Upper lobe of left lung (tissue), 6 donors: ENCODE data around the gene MMP14. TPM values are rescaled to one million over a fixed set of nuclear protein-coding genes. Genes with fewer than 3 reads are reported as not detected.

Experiments
- ATAC-seq, 2 donors: fragments of 200-7000 bp; cut with Tn5 transposase; one replicate each; pipeline ENCODE4 v1.9.1; 2022; ENCODE audit warnings: mild to moderate bottlenecking in 2 of 2, moderate library complexity in 2 of 2; ENCODE audit not compliant: low FRiP score in 2 of 2
- DNase-seq, 2 donors: peaks; one replicate each; pipeline ENCODE4 v3.0.0-alpha.2; 2019 to 2020
- H3K27ac ChIP-seq, 4 donors: fragments of 200-600 bp; sonication (generic); one replicate each; pipeline ENCODE4 v1.5.1; 2016 to 2019
- H3K27me3 ChIP-seq, 4 donors: fragments of 200-600 bp; sonication (generic); one replicate each; pipeline ENCODE4 v1.5.1; 2017 to 2019
- H3K36me3 ChIP-seq, 4 donors: fragments of 200-600 bp; sonication (generic); one replicate each; pipeline ENCODE4 v1.5.1; 2016 to 2019
- H3K4me1 ChIP-seq, 4 donors: fragments of 200-600 bp; sonication (generic); one replicate each; pipeline ENCODE4 v1.5.1; 2018 to 2019
- H3K4me3 ChIP-seq, 4 donors: fragments of 200-600 bp; sonication (generic); one replicate each; pipeline ENCODE4 v1.5.1; 2017 to 2019; ENCODE audit warnings: mild to moderate bottlenecking in 2 of 4, moderate library complexity in 1 of 4
- H3K9me3 ChIP-seq, 4 donors: fragments of 200-600 bp; sonication (generic); one replicate each; pipeline ENCODE4 v1.5.1; 2018 to 2019
- CTCF ChIP-seq, 6 experiments: fragments of 450-650 bp in 4 of 6; fragments of 200-600 bp in 2 of 6; sonication (generic) in 2 of 6; IDR thresholded peaks; one replicate each; pipeline ENCODE4 v1.5.1; 2016 to 2019; ENCODE audit warnings: antibody characterized with exemption in 6 of 6
- EP300 ChIP-seq, 4 donors: sonication (generic); formaldehyde crosslinking; IDR thresholded peaks; one replicate each; pipeline ENCODE4 v1.5.1; 2017; ENCODE audit warnings: antibody characterized with exemption in 4 of 4, control low read depth in 2 of 4
- POLR2A ChIP-seq, 4 donors: fragments of 450-650 bp; IDR thresholded peaks; one replicate each; pipeline ENCODE4 v1.5.1; 2016 to 2017; ENCODE audit warnings: antibody characterized with exemption in 4 of 4, mild to moderate bottlenecking in 2 of 4
- POLR2AphosphoS5 ChIP-seq, 2 donors: sonication (generic); formaldehyde crosslinking; IDR thresholded peaks; one replicate each; pipeline ENCODE4 v1.5.1; 2017; ENCODE audit warnings: antibody characterized with exemption in 2 of 2
- WGBS, 2 donors: methylation state at CpG; one replicate each; pipeline ENCODE4 v1.1.5; 2017 to 2018; 5-methylcytosine and 5-hydroxymethylcytosine counted together
- total RNA-seq, 6 donors: library from RNA; depleted of rRNA in 4 of 6; stranded (reverse); fragments of >200 nt in 4 of 6; gene quantifications; one replicate each; pipeline versions ENCODE4 v1.1.0 to v1.2.1, GENCODE V29; 2016 to 2021
- donor health status: DM: no; HTN: no; CAD: no; lungs with moderate emphysema.
- donor health status: DM: no; HTN: yes; CAD: no; lungs with severe emphysema.

MMP14 gene
- total RNA-seq, 6 donors from 2014 or later = 53.4 to 157 (median 104) TPM

GRCh38 chr14:22812744-22813143 is 23.6 kb upstream of the MMP14 start:
- ATAC-seq (no peak), DNase-seq (no peak)
- no peaks in the 10 kb centered on the region for H3K9me3 ChIP-seq
- peaks cover 8 to 24% (median 21%) of the 10 kb centered on the region in 4 donors for H3K4me1 ChIP-seq
- WGBS, 2 donors = 83 to 89% methylated on average over 4 of the region's 4 CpGs
- no peaks in the 10 kb centered on the region for H3K36me3 ChIP-seq
- peak overlapping the region in 2 of 4 donors; percentile 10 to 44 for H3K4me3 ChIP-seq
- no peak overlapping the region for H3K27ac ChIP-seq
- H3K27me3 ChIP-seq = no peaks in the 10 kb centered on the region
- no peak for TF ChIP-seq EP300 (IDR thresholded peaks at IDR 0.05)
- no peak for TF ChIP-seq CTCF (IDR thresholded peaks at IDR 0.05)
- TF ChIP-seq POLR2AphosphoS5 (IDR thresholded peaks at IDR 0.05) = no peak
- no peak for TF ChIP-seq POLR2A (IDR thresholded peaks at IDR 0.05)

- no peak for DNase-seq
- TF ChIP-seq CTCF (IDR thresholded peaks at IDR 0.05) = no peak
- TF ChIP-seq POLR2A (IDR thresholded peaks at IDR 0.05) = no peak
- no peak for TF ChIP-seq EP300 (IDR thresholded peaks at IDR 0.05)
- no peak for TF ChIP-seq POLR2AphosphoS5 (IDR thresholded peaks at IDR 0.05)
These were observed 23.2 kb upstream of the MMP14 start for GRCh38 chr14:22813145-22813544.

GRCh38 chr14:22814373-22814772 is 22.0 kb upstream of the MMP14 start:
- Histone ChIP-seq H3K9me3 (no peaks in the 10 kb centered on the region), H3K36me3 (no peaks in the 10 kb centered on the region), H3K4me3 (peak overlapping the region in 3 of 4 donors; percentile 19 to 44 (median 33)), H3K27ac (peak overlapping the region; percentile 74 to 85 (median 82)), H3K27me3 (no peaks in the 10 kb centered on the region), H3K4me1 (peaks cover 16 to 40% (median 35%) of the 10 kb centered on the region in 4 donors)
- ATAC-seq (no peak), DNase-seq (no peak)
- TF ChIP-seq POLR2A (IDR thresholded peaks at IDR 0.05) (no peak), CTCF (IDR thresholded peaks at IDR 0.05) (no peak), POLR2AphosphoS5 (IDR thresholded peaks at IDR 0.05) (no peak), EP300 (IDR thresholded peaks at IDR 0.05) (no peak)
- 85% methylated on average over 7 of the region's 7 CpGs for WGBS, 2 donors

More at GRCh38 chr14:22813145-22813544, 23.2 kb upstream of the MMP14 start:
- peaks cover 8 to 28% (median 23%) of the 10 kb centered on the region in 4 donors for H3K4me1 ChIP-seq
- 79 to 87% methylated on average over 9 of the region's 9 CpGs for WGBS, 2 donors
- no peaks in the 10 kb centered on the region for H3K27me3 ChIP-seq
- no peaks in the 10 kb centered on the region for H3K9me3 ChIP-seq
- ATAC-seq = no peak
- no peaks in the 10 kb centered on the region for H3K36me3 ChIP-seq
- peak overlapping the region in 2 of 4 donors; percentile 10 to 44 for H3K4me3 ChIP-seq
- H3K27ac ChIP-seq = no peak overlapping the region

GRCh38 chr14:22814941-22815713 is 21.3 kb upstream of the MMP14 start, which contains the start of gene SLC7A7:
Gene SLC7A7, minus strand, starts transcription at chr14:22815435. Its CDS starts 2,037 bp downstream, at chr14:22813398.
- peak within 1 kb of the TSS; percentile 74 to 85 (median 82) for H3K27ac ChIP-seq
- DNase-seq (no peak), ATAC-seq (peak in 1 of 2 donors; percentile 50)
- H3K4me3 ChIP-seq = peak within 1 kb of the TSS in 3 of 4 donors; percentile 19 to 44 (median 33)
- WGBS, 2 donors = 55 to 65% methylated on average over 10 of the region's 10 CpGs
- H3K9me3 ChIP-seq = no peaks in the 10 kb centered on the region
- H3K4me1 ChIP-seq = peaks cover 23 to 48% (median 42%) of the 10 kb centered on the region in 4 donors
- H3K27me3 ChIP-seq = no peaks in the 10 kb centered on the region
- H3K36me3 ChIP-seq = no peaks in the 10 kb centered on the region
- TF ChIP-seq CTCF (IDR thresholded peaks at IDR 0.05) = no peak
- TF ChIP-seq POLR2A (IDR thresholded peaks at IDR 0.05) = peak in 2 of 4 donors; percentile 29 to 30
- no peak for TF ChIP-seq EP300 (IDR thresholded peaks at IDR 0.05)
- no peak for TF ChIP-seq POLR2AphosphoS5 (IDR thresholded peaks at IDR 0.05)
